WTC11 (cell line): ENCODE data around the gene PMM1.
"Not testable (repeated sequence)": the region's sequence is repeated elsewhere in the genome, so short reads cannot be mapped to it uniquely, and the experiment has no call there.

Source experiments
- CREB1 ChIP-seq: sonication (generic); formaldehyde crosslinking; IDR thresholded peaks from 2 replicates; pipeline ENCODE4 v1.8.0; 2023; ENCODE audit warnings: mild to moderate bottlenecking, missing genetic modification reagents
- CTCF ChIP-seq: fragments of 200-600 bp; IDR thresholded peaks from 2 replicates; pipeline ENCODE4 v1.8.0; 2022; ENCODE audit warnings: antibody characterized with exemption
- ETV6 ChIP-seq: sonication (generic); formaldehyde crosslinking; IDR thresholded peaks from 2 replicates; pipeline ENCODE4 v1.8.1; 2022; ENCODE audit warnings: mild to moderate bottlenecking, missing genetic modification reagents
- HMGA2 ChIP-seq: fragments of 250-450 bp; sonication (Bioruptor Pico); IDR thresholded peaks from 2 replicates; pipeline ENCODE4 v1.4.0; 2021; ENCODE audit warnings: mild to moderate bottlenecking, moderate library complexity
- NR1H2 ChIP-seq: sonication (generic); formaldehyde crosslinking; IDR thresholded peaks from 2 replicates; pipeline ENCODE4 v1.9.0; 2021; ENCODE audit warnings: mild to moderate bottlenecking, moderate library complexity, missing genetic modification reagents
- NR2C2 ChIP-seq: sonication (generic); formaldehyde crosslinking; IDR thresholded peaks from 2 replicates; pipeline ENCODE4 v1.8.0; 2022; ENCODE audit warnings: mild to moderate bottlenecking, missing genetic modification reagents
- PREB ChIP-seq: sonication (generic); formaldehyde crosslinking; IDR thresholded peaks from 2 replicates; pipeline ENCODE4 v1.8.1; 2022; ENCODE audit warnings: mild to moderate bottlenecking, missing genetic modification reagents, moderate library complexity, borderline replicate concordance
- ZNF423 ChIP-seq: fragments of 250-450 bp; sonication (Bioruptor Pico); IDR thresholded peaks from 2 replicates; pipeline ENCODE4 v2.1.2; 2022; ENCODE audit warnings: mild to moderate bottlenecking, moderate library complexity
- TF ChIP-seq, protein P1 (sequence below): sonication (generic); formaldehyde crosslinking; IDR thresholded peaks from 2 replicates; pipeline ENCODE4 v1.8.1; 2023; ENCODE audit warnings: mild to moderate bottlenecking, missing genetic modification reagents, moderate library complexity
- TF ChIP-seq, protein P2 (sequence below): sonication (generic); formaldehyde crosslinking; IDR thresholded peaks from 2 replicates; pipeline ENCODE4 v1.8.0; 2022; ENCODE audit warnings: mild to moderate bottlenecking, missing genetic modification reagents

GRCh38 chr22:41631115-41631514 is 41.5 kb upstream of the PMM1 start:
- TF ChIP-seq ETV6 (CRISPR knock-in tag); ZNF423 (CRISPR knock-in tag); NR1H2 (CRISPR knock-in tag); PREB (CRISPR knock-in tag); CTCF; CREB1; HMGA2 (CRISPR knock-in tag); NR2C2 (CRISPR knock-in tag): not testable (repeated sequence)
- TF ChIP-seq, protein P1, sequence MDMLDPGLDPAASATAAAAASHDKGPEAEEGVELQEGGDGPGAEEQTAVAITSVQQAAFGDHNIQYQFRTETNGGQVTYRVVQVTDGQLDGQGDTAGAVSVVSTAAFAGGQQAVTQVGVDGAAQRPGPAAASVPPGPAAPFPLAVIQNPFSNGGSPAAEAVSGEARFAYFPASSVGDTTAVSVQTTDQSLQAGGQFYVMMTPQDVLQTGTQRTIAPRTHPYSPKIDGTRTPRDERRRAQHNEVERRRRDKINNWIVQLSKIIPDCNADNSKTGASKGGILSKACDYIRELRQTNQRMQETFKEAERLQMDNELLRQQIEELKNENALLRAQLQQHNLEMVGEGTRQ (CRISPR knock-in tag): not testable (repeated sequence)
- TF ChIP-seq, protein P2, sequence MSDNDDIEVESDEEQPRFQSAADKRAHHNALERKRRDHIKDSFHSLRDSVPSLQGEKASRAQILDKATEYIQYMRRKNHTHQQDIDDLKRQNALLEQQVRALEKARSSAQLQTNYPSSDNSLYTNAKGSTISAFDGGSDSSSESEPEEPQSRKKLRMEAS (CRISPR knock-in tag): not testable (repeated sequence)
